GM03348 (cell line): ENCODE measurements around the gene MBD5.

Experiments
- DNase-seq: peaks from one replicate; pipeline ENCODE4 v3.0.0; 2012; ENCODE audit warnings: low spot score

MBD5 gene

DNA sequence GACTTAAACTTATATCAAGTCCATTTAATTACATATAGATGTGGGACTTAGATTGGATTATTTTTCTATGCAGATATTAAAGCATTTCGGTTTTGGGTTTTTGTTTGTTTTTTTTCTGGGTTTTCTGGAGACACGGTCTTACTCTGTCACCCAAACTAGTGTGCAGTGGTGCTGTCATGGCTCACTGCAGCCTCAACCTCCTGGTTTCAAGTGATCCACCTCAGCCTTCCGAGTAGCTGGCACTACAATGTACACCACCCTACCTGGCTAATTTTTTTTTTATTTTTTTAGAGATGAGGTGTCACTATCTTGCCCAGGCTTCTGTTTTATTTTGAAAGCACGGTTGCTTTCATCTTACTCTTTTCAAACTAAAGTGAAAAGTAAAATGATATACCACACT is 281.6 kb downstream of the MBD5 start:
- DNase-seq = no peak

GRCh38 chr2:148303161-148303560 is 282.3 kb downstream of the MBD5 start:
- DNase-seq = no peak

DNA sequence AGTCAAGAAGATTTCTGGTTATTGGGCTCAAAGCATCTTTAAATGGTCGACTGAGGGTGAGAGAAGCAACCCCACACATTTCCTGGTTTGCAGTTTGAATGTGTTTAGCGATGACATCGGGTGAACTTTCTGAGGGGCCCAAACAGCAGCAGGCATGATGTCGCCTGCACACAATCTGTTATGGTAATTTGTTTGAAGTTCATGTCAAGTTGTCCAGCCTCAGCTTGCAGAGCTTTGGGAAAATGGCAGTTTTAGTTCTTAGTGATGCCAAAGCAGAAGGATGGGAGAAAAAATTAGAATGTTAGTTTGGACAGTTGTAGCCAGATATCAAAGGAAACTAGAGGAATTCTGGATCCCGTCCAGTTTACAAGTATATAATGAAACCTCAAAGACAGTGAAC is 284.6 kb downstream of the MBD5 start:
- DNase-seq = no peak

DNA sequence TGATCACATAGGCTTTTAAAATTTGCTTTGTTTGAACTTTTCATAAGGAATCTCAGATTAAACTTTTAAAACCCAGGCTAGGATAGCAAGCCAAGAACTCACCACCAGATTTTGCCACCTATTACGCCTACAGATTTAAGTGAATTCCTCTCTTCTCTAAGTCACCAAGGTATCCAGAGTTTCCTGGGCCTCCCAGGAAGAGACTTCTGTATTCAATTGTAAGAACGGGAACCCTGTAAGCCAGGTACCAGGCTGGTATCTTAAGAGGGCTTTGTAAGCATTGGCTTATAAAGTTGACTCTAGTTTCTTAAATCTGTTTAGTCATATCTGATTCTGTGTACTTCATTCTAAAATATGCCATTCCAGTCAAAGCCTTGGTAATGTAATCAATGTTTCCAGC is 285.1 kb downstream of the MBD5 start:
- DNase-seq = no peak

DNA sequence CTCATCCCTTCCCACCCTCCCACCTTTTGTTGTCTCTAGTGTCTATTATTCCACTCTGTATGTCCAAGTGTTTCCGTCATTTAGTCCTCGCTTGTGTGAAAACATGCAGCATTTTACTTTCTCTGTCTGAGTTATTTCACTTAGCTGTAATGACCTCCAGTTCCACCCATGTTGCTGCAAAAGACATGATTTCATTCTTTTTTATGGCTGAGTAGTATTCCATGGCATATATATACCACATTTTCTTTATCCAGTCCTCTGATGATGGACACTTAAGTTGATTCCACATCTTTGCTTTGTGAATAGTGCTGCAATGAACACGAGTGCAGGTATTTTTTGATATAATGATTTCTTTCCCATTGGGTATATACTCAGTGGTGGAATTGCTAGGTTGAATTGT is 296.7 kb downstream of the MBD5 start:
- no peak for DNase-seq

DNA sequence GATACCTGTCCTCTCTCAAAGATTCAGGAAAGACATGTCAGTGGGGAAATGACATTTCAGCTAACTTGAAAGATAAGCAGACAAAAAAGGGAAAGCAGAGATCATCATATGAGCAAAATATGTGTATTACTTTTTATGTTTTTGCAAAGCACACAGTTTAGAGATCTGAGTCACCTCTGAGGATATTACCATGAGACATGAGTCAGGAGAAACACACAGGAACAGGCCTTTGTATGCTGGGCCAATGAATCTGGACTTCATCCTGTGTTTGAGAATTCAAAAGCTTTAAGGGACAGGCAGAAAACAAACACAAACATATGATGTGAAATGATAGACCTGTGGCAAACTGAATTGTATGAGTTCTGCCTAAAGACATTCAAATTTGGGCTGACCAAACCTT is 317.6 kb downstream of the MBD5 start:
- DNase-seq = peak; percentile 58

DNA sequence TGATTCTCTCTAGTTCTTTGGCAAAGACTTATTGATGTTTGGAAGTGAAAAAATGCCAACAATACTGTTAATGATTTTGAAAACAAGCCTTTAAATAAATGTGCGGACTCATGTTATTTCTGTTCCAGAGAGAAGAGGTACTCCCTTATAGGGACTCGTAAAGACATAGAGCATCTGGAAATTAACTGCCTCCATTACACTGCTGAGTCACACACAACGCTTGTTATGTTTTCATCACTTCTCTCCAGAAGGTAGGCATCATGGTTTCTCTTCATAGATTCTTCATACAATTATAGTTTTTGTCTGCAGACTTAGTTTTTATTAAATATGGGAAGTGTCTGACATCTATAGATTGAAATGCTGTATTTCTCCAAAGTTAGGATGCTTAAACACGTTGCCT is 321.2 kb downstream of the MBD5 start:
- peak; percentile 4 for DNase-seq

- DNase-seq = no peak
Observed at GRCh38 chr2:148350199-148350598, 329.3 kb downstream of the MBD5 start.

GRCh38 chr2:148351437-148352143 is 330.7 kb downstream of the MBD5 start:
- no peak for DNase-seq

GRCh38 chr2:148358375-148358774 is 337.5 kb downstream of the MBD5 start:
- DNase-seq = no peak

DNA sequence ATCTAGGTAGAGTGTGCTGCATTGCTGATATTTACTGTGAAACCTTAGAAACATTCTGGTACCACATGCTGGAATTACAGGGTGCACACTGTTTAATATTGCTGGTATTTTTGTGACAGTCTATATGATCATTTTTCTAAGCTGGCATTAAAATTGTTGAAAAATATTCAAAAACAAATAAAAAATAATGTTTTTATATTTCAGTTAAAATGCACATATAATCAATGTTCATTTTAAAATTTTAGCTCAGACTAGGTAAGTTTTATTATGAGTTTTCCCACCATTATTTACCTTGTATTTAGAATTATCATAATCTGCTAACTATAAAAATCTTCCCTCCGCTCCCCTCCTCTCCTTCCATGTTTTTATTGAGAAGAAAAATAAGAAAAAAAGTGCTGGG is 339.8 kb downstream of the MBD5 start:
- DNase-seq = no peak

DNA sequence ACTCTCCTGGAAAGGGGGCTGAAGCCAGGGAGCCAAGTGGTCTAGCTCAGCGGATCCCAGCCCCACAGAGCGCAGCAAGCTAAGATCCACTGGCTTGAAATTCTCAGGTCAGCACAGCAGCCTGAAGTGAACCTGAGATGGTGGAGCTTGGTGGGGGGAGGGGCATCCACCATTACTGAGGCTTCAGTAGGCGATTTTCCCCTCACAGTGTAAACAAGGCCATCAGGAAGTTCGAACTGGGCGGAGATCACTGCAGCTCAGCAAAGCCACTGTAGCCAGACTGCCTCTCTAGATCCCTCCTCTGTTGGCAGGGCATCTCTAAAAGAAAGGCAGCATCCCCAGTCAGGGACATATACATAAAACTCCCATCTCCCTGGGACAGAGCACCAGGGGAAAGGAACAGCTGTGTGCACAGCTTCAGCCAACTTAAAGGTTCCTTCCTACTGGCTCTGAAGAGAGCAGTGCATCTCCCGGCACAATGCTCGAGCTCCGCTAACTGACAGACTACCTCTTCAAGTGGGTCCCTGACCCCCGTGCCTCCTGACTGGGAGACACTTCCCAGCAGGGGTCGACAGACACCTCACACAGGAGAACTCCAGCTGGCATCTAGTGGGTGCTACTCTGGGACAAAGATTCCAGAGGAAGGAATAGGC is 341.4 kb downstream of the MBD5 start:
- no peak for DNase-seq

DNA sequence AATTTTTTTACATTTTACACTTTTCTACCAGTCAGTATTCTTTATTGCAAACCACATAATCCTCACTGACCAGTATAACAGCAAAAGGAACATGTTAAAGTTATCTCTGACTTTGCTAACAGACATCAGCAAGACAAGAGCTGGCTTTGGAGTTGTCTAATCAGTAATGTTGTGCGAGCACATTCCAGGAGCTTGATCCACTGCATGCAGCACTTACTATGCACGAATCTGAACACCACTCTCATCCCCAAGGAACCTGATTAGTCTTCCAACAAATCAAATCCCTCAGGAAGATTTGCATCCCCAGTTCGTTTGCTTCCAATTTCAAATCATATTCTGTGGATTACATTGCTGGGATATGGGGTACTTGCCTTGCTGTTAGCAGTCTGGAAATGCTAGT is 354.3 kb downstream of the MBD5 start:
- DNase-seq = no peak

GRCh38 chr2:148391324-148391723 is 370.4 kb downstream of the MBD5 start:
- peak; percentile 39 for DNase-seq

DNA sequence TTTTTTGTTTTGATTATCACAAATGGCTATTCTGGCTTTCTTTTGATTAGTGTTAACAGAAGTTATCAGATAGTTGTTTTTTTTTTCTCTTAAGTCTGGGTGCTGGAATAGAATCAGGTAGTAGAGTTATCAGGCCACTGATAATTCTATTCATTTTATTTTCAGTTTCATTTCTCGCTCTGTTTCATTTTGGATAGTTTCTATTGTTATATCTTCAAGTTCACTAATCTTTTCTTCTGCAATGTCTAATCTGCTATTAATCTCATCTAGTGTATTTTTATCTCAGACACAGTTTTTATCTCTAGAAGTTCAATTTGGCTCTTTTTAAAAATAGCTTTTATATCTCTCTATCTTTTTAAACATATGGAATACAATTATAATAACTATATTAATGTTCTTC is 381.9 kb downstream of the MBD5 start:
- DNase-seq = no peak

- no peak for DNase-seq
Observed at GRCh38 chr2:148410899-148411298, 390.0 kb downstream of the MBD5 start.

DNA sequence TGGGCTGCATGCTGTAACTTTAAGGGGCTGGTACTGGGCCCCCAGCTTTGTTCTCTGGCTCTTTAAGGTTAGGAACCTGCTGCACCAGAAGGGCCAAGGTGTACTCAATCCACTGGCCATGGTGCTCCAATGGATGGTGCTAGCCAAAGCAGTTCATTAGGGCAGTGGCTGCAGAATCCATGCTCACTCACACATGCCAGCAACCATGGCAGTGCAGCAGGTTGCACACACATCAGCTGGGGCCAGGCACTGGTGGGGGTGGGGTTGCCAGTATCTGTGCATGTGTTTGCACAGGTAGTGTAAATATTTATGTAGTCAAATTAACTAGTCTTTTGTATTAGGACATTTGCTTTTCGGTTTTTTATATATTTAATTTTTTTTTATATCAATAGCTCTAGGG is 395.4 kb downstream of the MBD5 start:
- DNase-seq = no peak

DNA sequence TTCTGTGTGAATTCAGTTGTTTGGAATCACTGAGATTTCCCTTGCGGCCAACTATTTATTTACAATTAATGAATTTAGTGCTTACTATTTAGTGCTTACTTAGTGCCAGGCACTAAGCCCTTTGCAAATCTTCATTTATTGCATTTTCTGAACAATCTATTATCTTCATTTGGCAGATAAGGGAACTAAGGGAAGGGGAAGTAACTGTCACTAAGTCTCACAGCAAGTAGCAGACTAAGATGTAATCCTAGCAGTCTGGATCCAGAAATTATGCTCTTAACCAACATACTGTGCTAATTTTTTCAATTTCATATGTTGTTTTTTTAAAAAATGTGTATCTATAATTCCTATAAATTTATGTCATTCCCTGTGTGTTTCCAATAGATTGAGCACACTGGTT is 409.2 kb downstream of the MBD5 start:
- DNase-seq = no peak

DNA sequence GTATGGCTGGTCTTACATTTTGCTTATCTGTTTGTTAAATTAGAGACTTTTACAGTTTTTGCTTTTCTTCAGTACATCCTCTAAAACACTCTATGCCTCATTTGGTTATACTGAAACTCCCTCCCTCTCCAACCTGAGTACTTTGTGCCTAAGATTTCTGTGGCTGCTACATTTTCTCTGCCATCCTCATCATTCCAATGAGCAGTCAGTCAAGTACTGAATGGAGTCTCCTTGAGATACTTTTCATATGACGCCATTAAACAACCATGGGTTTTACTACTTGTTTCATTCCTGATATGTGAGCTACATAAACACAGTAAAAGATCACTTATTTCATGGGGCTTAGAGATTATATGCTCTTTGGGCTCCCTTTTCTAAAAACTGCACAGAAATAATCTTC is 427.0 kb downstream of the MBD5 start:
- no peak for DNase-seq

DNA sequence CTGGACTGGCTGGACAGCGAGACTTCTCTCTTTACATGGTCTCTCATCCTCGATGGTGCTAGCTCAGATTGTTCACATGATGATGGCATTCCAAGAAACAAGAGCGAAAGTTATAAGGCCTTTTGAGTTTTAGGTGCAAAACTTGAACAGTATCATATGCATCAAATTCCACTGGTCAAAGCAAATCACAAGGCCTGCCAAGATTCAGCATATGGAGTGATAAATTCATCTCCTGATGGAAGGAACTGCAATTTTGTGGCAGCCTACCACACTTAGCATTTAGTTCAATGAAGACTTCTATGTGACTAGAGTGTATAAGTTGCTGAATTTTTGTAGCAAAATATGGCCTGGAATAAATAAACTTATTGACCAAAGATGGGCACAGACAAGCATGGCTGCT is 429.6 kb downstream of the MBD5 start:
- no peak for DNase-seq

GRCh38 chr2:148451046-148451445 is 430.2 kb downstream of the MBD5 start:
- no peak for DNase-seq

DNA sequence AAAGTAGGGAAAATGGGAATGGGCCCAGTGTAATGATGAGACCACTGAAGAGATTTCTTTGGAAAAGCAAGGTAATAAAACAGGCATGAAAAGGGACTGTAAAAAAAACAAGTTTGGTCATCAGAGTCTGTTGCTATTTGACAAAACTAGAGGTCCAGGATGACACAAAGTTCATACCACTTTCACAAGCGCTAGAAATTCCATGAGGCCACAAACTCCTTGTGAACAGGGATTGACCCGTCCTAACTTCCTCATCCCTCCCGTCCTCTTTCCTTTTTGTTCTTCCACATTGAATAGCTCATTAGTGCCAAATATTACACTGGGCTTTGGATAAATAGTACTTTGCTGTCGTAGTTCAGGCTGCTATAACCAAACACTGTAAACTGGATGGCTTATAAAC is 434.9 kb downstream of the MBD5 start:
- no peak for DNase-seq

DNA sequence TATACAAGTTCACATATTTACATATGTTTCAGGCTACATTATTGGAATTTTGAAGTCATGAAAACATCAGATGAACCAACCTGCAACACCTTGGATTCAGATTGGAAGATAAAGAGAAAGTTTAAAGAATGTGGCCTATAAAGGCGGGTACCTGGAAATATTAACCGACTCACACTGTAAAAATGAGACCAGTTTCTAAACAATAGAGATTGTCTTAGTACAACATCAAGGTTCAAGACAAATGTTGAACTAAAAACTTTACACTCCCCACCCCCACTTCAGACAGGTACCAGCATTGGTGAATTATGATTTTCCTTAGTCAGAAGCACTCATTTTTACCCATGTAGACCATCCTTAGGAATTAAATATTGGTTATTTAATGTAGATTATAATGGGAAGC is 437.3 kb downstream of the MBD5 start:
- DNase-seq = no peak

- peak; percentile 1 for DNase-seq
Observed at GRCh38 chr2:148459377-148459778, 438.5 kb downstream of the MBD5 start.
